A549 (cell line): ENCODE results near the gene S100A8. TPM values are rescaled to one million over a fixed set of nuclear protein-coding genes. Genes with fewer than 3 reads are reported as not detected.

Experiments
- ATAC-seq, 2 experiments: fragments of 200-7000 bp in 1 of 2; fragments of >200 bp in 1 of 2; cut with Nextera tagmentation in 1 of 2; cut with Tn5 transposase in 1 of 2; 3 replicates each; pipeline versions ENCODE4 v1.8.0 to v1.9.1; 2018 to 2020; ENCODE audit warnings: mild to moderate bottlenecking in 1 of 2, moderate library complexity in 1 of 2
- CTCF ChIA-PET: fragments of 300-600 bp; sonication (Branson Sonifier 250); formaldehyde crosslinking; extraction: SDS; loops from one replicate; lab custom pipeline; 2021; ENCODE audit warnings: antibody characterized with exemption, inconsistent platforms; lab: Yijun Ruan, JAX
- POLR2A ChIA-PET: fragments of 350-600 bp; formaldehyde crosslinking; extraction: SDS; loops from one replicate; lab custom pipeline; 2021; ENCODE audit warnings: antibody characterized with exemption, inconsistent platforms; lab: Yijun Ruan, JAX
- DNase-seq, 2 experiments: peaks; one replicate each; pipeline versions ENCODE4 v3.0.0 to v3.0.0-alpha.2; 2011 to 2016; ENCODE audit warnings: low read depth in 1 of 2, low spot score in 1 of 2
- FAIRE-seq: peaks from 2 replicates; lab custom pipeline; 2011; peaks lifted over from hg19 to GRCh38; lab: Jason Lieb, UNC
- H3K27ac ChIP-seq, 2 experiments: fragments of >200 bp; sonication (Bioruptor Twin); formaldehyde crosslinking; 3 replicates each; pipeline ENCODE4 v1.5.1; 2016 to 2017
- H3K4me1 ChIP-seq: fragments of >200 bp; sonication (Bioruptor Twin); formaldehyde crosslinking; 3 replicates; pipeline ENCODE4 v1.6.1; 2016
- H3K4me2 ChIP-seq: fragments of >200 bp; sonication (Bioruptor Twin); formaldehyde crosslinking; 3 replicates; pipeline ENCODE4 v1.6.1; 2016
- H3K4me3 ChIP-seq: fragments of >200 bp; sonication (Bioruptor Twin); formaldehyde crosslinking; 3 replicates; pipeline ENCODE4 v1.5.1; 2016
- H3K9me3 ChIP-seq: fragments of >200 bp; sonication (Bioruptor Twin); formaldehyde crosslinking; 3 replicates; pipeline ENCODE4 v1.6.1; 2016
- BCL3 ChIP-seq: fragments of >200 bp; sonication (Bioruptor Twin); formaldehyde crosslinking; IDR thresholded peaks from 3 replicates; pipeline ENCODE4 v1.6.1; 2016
- BHLHE40 ChIP-seq: IDR thresholded peaks from 2 replicates; pipeline ENCODE4 v1.6.1; 2012; ENCODE audit warnings: low read depth, low read length, inconsistent platforms
- CBX2 ChIP-seq: fragments of 200-600 bp; sonication (generic); IDR thresholded peaks from 2 replicates; pipeline ENCODE4 v1.6.1; 2016; ENCODE audit warnings: low read depth, mild to moderate bottlenecking, borderline replicate concordance
- CBX8 ChIP-seq: fragments of 200-600 bp; sonication (generic); IDR thresholded peaks from 2 replicates; pipeline ENCODE4 v1.6.1; 2016
- CHD2 ChIP-seq: fragments of 150-350 bp; IDR thresholded peaks from 2 replicates; pipeline ENCODE4 v1.6.1; 2014; ENCODE audit warnings: low read length; ENCODE audit not compliant: partially characterized antibody
- E2F6 ChIP-seq: IDR thresholded peaks from 2 replicates; pipeline ENCODE4 v1.6.1; 2012; ENCODE audit warnings: low read depth, borderline replicate concordance
- EHMT2 ChIP-seq: fragments of 200-600 bp; sonication (generic); IDR thresholded peaks from 2 replicates; pipeline ENCODE4 v1.6.1; 2016; ENCODE audit warnings: antibody characterized with exemption, low read depth, mild to moderate bottlenecking, moderate library complexity
- EP300 ChIP-seq, 2 experiments: fragments of >200 bp; sonication (Bioruptor Twin); formaldehyde crosslinking; IDR thresholded peaks; 2 replicates in 1 of 2; 3 replicates in 1 of 2; pipeline ENCODE4 v1.6.1; 2016 to 2017
- FOSL2 ChIP-seq, 2 experiments: fragments of 450-650 bp in 1 of 2; fragments of >200 bp in 1 of 2; sonication (Bioruptor Twin) in 1 of 2; formaldehyde crosslinking; IDR thresholded peaks; 2 replicates each; pipeline versions ENCODE4 v1.5.0 to v1.6.1; 2016 to 2020; ENCODE audit warnings: mild to moderate bottlenecking in 1 of 2, moderate library complexity in 1 of 2
- FOXS1 ChIP-seq: fragments of 250-450 bp; sonication (Bioruptor Pico); IDR thresholded peaks from 2 replicates; pipeline ENCODE4 v1.5.0; 2020; ENCODE audit warnings: mild to moderate bottlenecking, moderate library complexity
- HOXA7 ChIP-seq: fragments of 250-450 bp; sonication (Bioruptor Pico); IDR thresholded peaks from 2 replicates; pipeline ENCODE4 v1.5.0; 2020; ENCODE audit warnings: mild to moderate bottlenecking, moderate library complexity
- HOXB13 ChIP-seq: fragments of 250-450 bp; sonication (Bioruptor Pico); IDR thresholded peaks from 2 replicates; pipeline ENCODE4 v1.5.0; 2020; ENCODE audit warnings: low read depth, mild to moderate bottlenecking, moderate library complexity
- HOXB5 ChIP-seq: fragments of 250-450 bp; sonication (Bioruptor Pico); IDR thresholded peaks from 2 replicates; pipeline ENCODE4 v1.5.0; 2020; ENCODE audit warnings: mild to moderate bottlenecking, moderate library complexity
- JUN ChIP-seq, 2 experiments: fragments of >200 bp; sonication (Bioruptor Twin); formaldehyde crosslinking; IDR thresholded peaks; 2 replicates in 1 of 2; 3 replicates in 1 of 2; pipeline ENCODE4 v1.6.1; 2016 to 2017
- KDM1A ChIP-seq: fragments of 200-600 bp; sonication (generic); IDR thresholded peaks from 2 replicates; pipeline ENCODE4 v1.6.1; 2016; ENCODE audit warnings: low read depth, mild to moderate bottlenecking
- KDM5A ChIP-seq: fragments of 200-600 bp; sonication (generic); IDR thresholded peaks from 2 replicates; pipeline ENCODE4 v1.6.1; 2016; ENCODE audit warnings: antibody characterized with exemption, mild to moderate bottlenecking
- MAFK ChIP-seq: fragments of 450-650 bp; IDR thresholded peaks from 2 replicates; pipeline ENCODE4 v1.6.1; 2014; ENCODE audit not compliant: partially characterized antibody
- MAZ ChIP-seq: fragments of 150-350 bp; IDR thresholded peaks from 2 replicates; pipeline ENCODE4 v1.6.1; 2014; ENCODE audit warnings: antibody characterized with exemption, low read depth, low read length, borderline replicate concordance
- MYC ChIP-seq: IDR thresholded peaks from 2 replicates; pipeline ENCODE4 v1.6.1; 2012; ENCODE audit warnings: mild to moderate bottlenecking, inconsistent platforms, low read length, improper control_type of control experiment, borderline replicate concordance
- POLR2A ChIP-seq: IDR thresholded peaks from 2 replicates; pipeline ENCODE4 v1.6.1; 2012; ENCODE audit warnings: mild to moderate bottlenecking, low read length
- RFX5 ChIP-seq: fragments of 450-650 bp; IDR thresholded peaks from 2 replicates; pipeline ENCODE4 v1.7.1; 2014; ENCODE audit warnings: antibody characterized with exemption, mild to moderate bottlenecking, moderate library complexity
- SMC3 ChIP-seq: fragments of >200 bp; sonication (Bioruptor Twin); formaldehyde crosslinking; IDR thresholded peaks from 3 replicates; pipeline ENCODE4 v1.6.1; 2018; ENCODE audit warnings: inconsistent platforms
- SREBF2 ChIP-seq: fragments of 450-650 bp; IDR thresholded peaks from 2 replicates; pipeline ENCODE4 v1.6.1; 2014; ENCODE audit warnings: mild to moderate bottlenecking, moderate library complexity
- WGBS: methylation state at CpG from one replicate; pipeline ENCODE4 v1.1.6; 2017; ENCODE audit errors: missing lambda C conversion rate; 5-methylcytosine and 5-hydroxymethylcytosine counted together
- polyA plus RNA-seq, 4 experiments: library from polyadenylated mRNA; depleted of rRNA in 3 of 4; stranded (reverse); fragments of >200 nt; fragmentation: RNase III in 1 of 4; extraction: RNeasy Plus Mini Kit Qiagen cat#74134 plus additional on column Dnase treatment in 1 of 4; gene quantifications; 2 replicates in 3 of 4; 3 replicates in 1 of 4; pipeline ENCODE4 v1.2.3, GENCODE V29; 2011 to 2017
- TF ChIP-seq, protein P1 (sequence below): IDR thresholded peaks from 2 replicates; pipeline ENCODE4 v1.6.1; 2012
- TF ChIP-seq, protein P2 (sequence below): fragments of 450-650 bp; IDR thresholded peaks from 2 replicates; pipeline ENCODE4 v1.6.1; 2014; ENCODE audit warnings: antibody characterized with exemption
- TF ChIP-seq, protein P3 (sequence below): fragments of >200 bp; sonication (Bioruptor Twin); formaldehyde crosslinking; IDR thresholded peaks from 2 replicates; pipeline ENCODE4 v1.6.1; 2016
- TF ChIP-seq, protein P4 (sequence below): fragments of >200 bp; sonication (Bioruptor Twin); formaldehyde crosslinking; IDR thresholded peaks from 3 replicates; pipeline ENCODE4 v1.5.1; 2016
- TF ChIP-seq, protein P5 (sequence below): fragments of 250-450 bp; sonication (Bioruptor Pico); IDR thresholded peaks from 2 replicates; pipeline ENCODE4 v1.5.0; 2020; ENCODE audit warnings: low read depth, mild to moderate bottlenecking, moderate library complexity

Gene S100A8
- polyA plus RNA-seq, 2 of the 4 experiments (the other 2 are of a cell fraction): not detected

DNA sequence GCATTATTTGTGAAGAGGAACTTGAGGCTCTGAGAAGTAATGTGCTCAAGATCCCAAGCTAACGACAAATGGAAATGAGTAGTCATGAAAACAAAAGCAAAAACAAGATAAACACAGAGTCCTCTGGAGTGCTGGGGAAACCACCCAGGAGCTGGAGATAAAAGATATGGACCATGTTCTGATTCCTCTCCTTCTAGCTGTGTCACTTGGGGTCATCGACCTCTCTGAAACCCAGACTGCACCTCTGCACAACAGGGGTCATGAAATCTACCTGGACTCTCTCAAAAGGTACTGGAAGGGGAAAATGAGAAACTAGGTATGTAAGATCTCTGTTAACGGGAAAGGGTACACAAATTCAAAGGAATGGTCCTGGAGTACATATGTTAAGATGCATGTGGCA lies 48.7 kb downstream of the S100A8 start:
- H3K4me1 ChIP-seq: no peaks in the 10 kb centered on the region
- DNase-seq: no peak
- no peak overlapping the region for H3K27ac ChIP-seq
- no peak overlapping the region for H3K4me3 ChIP-seq
- CTCF ChIA-PET: interaction anchor here (1.0 to 5.7 kb wide), 4 partner anchors 11 to 153 kb away, joined by 3 to 41 read pairs (median 17); no protein-coding TSS in a partner anchor
- no peak overlapping the region for H3K4me2 ChIP-seq
- TF ChIP-seq BCL3: no peak
- no peak for TF ChIP-seq FOSL2 (IDR thresholded peaks at IDR 0.05)
- no peak for TF ChIP-seq FOSL2 (CRISPR knock-in tag; IDR thresholded peaks at IDR 0.05)
- no peak for TF ChIP-seq HOXB5 (CRISPR knock-in tag)
- TF ChIP-seq, protein P1, sequence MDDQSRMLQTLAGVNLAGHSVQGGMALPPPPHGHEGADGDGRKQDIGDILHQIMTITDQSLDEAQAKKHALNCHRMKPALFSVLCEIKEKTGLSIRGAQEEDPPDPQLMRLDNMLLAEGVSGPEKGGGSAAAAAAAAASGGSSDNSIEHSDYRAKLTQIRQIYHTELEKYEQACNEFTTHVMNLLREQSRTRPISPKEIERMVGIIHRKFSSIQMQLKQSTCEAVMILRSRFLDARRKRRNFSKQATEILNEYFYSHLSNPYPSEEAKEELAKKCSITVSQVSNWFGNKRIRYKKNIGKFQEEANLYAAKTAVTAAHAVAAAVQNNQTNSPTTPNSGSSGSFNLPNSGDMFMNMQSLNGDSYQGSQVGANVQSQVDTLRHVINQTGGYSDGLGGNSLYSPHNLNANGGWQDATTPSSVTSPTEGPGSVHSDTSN: no peak
- TF ChIP-seq E2F6: no peak
- TF ChIP-seq CBX8: no peak
- TF ChIP-seq, protein P2, sequence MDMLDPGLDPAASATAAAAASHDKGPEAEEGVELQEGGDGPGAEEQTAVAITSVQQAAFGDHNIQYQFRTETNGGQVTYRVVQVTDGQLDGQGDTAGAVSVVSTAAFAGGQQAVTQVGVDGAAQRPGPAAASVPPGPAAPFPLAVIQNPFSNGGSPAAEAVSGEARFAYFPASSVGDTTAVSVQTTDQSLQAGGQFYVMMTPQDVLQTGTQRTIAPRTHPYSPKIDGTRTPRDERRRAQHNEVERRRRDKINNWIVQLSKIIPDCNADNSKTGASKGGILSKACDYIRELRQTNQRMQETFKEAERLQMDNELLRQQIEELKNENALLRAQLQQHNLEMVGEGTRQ: no peak
- TF ChIP-seq, protein P3, sequence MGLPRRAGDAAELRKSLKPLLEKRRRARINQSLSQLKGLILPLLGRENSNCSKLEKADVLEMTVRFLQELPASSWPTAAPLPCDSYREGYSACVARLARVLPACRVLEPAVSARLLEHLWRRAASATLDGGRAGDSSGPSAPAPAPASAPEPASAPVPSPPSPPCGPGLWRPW: no peak
- no peak for TF ChIP-seq EHMT2
- TF ChIP-seq SMC3: no peak
- no peak for TF ChIP-seq EP300 (IDR thresholded peaks at IDR 0.05)
- no peak for TF ChIP-seq RFX5
- TF ChIP-seq FOXS1: no peak
- no peak for TF ChIP-seq MYC
- TF ChIP-seq, protein P4, sequence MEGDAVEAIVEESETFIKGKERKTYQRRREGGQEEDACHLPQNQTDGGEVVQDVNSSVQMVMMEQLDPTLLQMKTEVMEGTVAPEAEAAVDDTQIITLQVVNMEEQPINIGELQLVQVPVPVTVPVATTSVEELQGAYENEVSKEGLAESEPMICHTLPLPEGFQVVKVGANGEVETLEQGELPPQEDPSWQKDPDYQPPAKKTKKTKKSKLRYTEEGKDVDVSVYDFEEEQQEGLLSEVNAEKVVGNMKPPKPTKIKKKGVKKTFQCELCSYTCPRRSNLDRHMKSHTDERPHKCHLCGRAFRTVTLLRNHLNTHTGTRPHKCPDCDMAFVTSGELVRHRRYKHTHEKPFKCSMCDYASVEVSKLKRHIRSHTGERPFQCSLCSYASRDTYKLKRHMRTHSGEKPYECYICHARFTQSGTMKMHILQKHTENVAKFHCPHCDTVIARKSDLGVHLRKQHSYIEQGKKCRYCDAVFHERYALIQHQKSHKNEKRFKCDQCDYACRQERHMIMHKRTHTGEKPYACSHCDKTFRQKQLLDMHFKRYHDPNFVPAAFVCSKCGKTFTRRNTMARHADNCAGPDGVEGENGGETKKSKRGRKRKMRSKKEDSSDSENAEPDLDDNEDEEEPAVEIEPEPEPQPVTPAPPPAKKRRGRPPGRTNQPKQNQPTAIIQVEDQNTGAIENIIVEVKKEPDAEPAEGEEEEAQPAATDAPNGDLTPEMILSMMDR: no peak
- TF ChIP-seq KDM5A: no peak
- ATAC-seq: no peak
- no peaks in the 10 kb centered on the region for H3K9me3 ChIP-seq
- POLR2A ChIA-PET: no interaction called here
- 8% methylated on average over 3 of the region's 3 CpGs for WGBS
- no peak for FAIRE-seq

- Histone ChIP-seq H3K4me3 (no peak overlapping the region), H3K4me1 (no peaks in the 10 kb centered on the region), H3K9me3 (no peaks in the 10 kb centered on the region)
- POLR2A ChIA-PET: no interaction called here
- DNase-seq: no peak
- TF ChIP-seq BHLHE40 (no peak), CBX2 (no peak), HOXA7 (CRISPR knock-in tag) (no peak), HOXB13 (CRISPR knock-in tag) (no peak), POLR2A (no peak), MAFK (no peak), CHD2 (no peak), CBX8 (no peak), EP300 (IDR thresholded peaks at IDR 0.05) (no peak), SREBF2 (no peak), RFX5 (no peak), MAZ (no peak), KDM1A (no peak), JUN (IDR thresholded peaks at IDR 0.05) (no peak)
- TF ChIP-seq, protein P5, sequence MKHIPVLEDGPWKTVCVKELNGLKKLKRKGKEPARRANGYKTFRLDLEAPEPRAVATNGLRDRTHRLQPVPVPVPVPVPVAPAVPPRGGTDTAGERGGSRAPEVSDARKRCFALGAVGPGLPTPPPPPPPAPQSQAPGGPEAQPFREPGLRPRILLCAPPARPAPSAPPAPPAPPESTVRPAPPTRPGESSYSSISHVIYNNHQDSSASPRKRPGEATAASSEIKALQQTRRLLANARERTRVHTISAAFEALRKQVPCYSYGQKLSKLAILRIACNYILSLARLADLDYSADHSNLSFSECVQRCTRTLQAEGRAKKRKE (CRISPR knock-in tag): no peak
- TF ChIP-seq, protein P1: no peak
- TF ChIP-seq, all 56 proteins: peak for 0
- CTCF ChIA-PET: interaction anchor here (1.1 to 4.1 kb wide), 2 partner anchors 11 to 17 kb away, joined by 3 to 41 read pairs; no protein-coding TSS in a partner anchor
- ATAC-seq (no peak), FAIRE-seq (no peak)
- WGBS: 25% methylated on average over 4 of the region's 4 CpGs
- no peak overlapping the region for H3K27ac ChIP-seq
- no peak overlapping the region for H3K4me2 ChIP-seq
These were observed 49.4 kb downstream of the S100A8 start for GRCh38 chr1:153341431-153341934.
